Transverse colon (tissue), 4 donors: ENCODE data around the gene MED29.

Experiments used
- POLR2A ChIP-seq: fragments of 450-650 bp; IDR thresholded peaks from one replicate; pipeline ENCODE4 v1.6.1; 2016; ENCODE audit warnings: antibody characterized with exemption, mild to moderate bottlenecking, moderate library complexity
- POLR2AphosphoS5 ChIP-seq, 3 donors: sonication (generic); formaldehyde crosslinking; IDR thresholded peaks; one replicate each; pipeline ENCODE4 v1.6.1; 2016; ENCODE audit warnings: antibody characterized with exemption in 3 of 3
- TF ChIP-seq, protein P1 (sequence below), 5 experiments: fragments of 200-600 bp in 3 of 5; fragments of 450-650 bp in 2 of 5; sonication (generic) in 3 of 5; IDR thresholded peaks; 1 replicate in 2 of 5; 2 replicates in 3 of 5; pipeline ENCODE4 v1.5.1; 2016 to 2017; ENCODE audit warnings: antibody characterized with exemption in 5 of 5, inconsistent platforms in 3 of 5, mild to moderate bottlenecking in 2 of 5, moderate library complexity in 1 of 5

DNA sequence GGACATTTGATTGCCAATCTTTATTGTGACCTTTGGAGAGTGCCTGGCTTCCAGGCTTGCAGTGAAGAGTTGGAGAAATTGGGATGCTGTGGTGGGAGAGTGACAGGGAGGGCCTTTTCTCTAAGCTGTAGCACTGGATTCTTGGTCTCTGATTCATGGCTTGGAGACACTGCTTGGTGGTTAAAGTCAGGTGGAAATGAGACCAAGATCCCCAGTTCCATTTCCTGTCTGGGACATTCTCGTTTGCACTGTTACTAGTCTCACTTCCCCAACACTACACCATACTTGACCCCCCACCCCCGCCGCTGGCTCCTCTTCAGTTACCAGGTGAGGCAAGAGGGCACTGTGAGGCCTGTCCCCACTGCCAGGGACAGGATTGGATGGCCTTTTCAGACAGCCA, 57.1 kb downstream of the MED29 start:
- TF ChIP-seq, protein P1, sequence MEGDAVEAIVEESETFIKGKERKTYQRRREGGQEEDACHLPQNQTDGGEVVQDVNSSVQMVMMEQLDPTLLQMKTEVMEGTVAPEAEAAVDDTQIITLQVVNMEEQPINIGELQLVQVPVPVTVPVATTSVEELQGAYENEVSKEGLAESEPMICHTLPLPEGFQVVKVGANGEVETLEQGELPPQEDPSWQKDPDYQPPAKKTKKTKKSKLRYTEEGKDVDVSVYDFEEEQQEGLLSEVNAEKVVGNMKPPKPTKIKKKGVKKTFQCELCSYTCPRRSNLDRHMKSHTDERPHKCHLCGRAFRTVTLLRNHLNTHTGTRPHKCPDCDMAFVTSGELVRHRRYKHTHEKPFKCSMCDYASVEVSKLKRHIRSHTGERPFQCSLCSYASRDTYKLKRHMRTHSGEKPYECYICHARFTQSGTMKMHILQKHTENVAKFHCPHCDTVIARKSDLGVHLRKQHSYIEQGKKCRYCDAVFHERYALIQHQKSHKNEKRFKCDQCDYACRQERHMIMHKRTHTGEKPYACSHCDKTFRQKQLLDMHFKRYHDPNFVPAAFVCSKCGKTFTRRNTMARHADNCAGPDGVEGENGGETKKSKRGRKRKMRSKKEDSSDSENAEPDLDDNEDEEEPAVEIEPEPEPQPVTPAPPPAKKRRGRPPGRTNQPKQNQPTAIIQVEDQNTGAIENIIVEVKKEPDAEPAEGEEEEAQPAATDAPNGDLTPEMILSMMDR (IDR thresholded peaks at IDR 0.05) = no peak
- no peak for TF ChIP-seq POLR2AphosphoS5 (IDR thresholded peaks at IDR 0.05)
- TF ChIP-seq POLR2A = no peak
